HEK293 (cell line): ENCODE data around the gene USP38.

Experiments
- CTCF ChIA-PET: fragments of 350-600 bp; formaldehyde crosslinking; extraction: SDS; loops from one replicate; lab custom pipeline; 2021; ENCODE audit warnings: antibody characterized with exemption; lab: Yijun Ruan, JAX
- POLR2A ChIA-PET: fragments of 300-600 bp; formaldehyde crosslinking; extraction: SDS; loops from one replicate; lab custom pipeline; 2020; ENCODE audit warnings: antibody characterized with exemption, inconsistent platforms; lab: Yijun Ruan, JAX
- H3K27ac ChIP-seq: fragments of 200-500 bp; sonication (Bioruptor generic); 2 replicates; pipeline ENCODE4 v1.5.1; 2014; ENCODE audit warnings: low read depth, low read length, control low read depth, inconsistent platforms; ENCODE audit errors: extremely low read depth
- H3K36me3 ChIP-seq, 2 experiments: fragments of 200-500 bp in 1 of 2; sonication (Bioruptor generic) in 1 of 2; 1 replicate in 1 of 2; 2 replicates in 1 of 2; pipeline ENCODE4 v1.5.1; 2014 to 2017; ENCODE audit warnings: inconsistent platforms in 2 of 2, low read length in 2 of 2; ENCODE audit not compliant: control insufficient read depth in 2 of 2, insufficient read depth in 1 of 2
- H3K4me1 ChIP-seq: fragments of 200-500 bp; sonication (Bioruptor generic); 2 replicates; pipeline ENCODE4 v1.5.1; 2014; ENCODE audit warnings: mild to moderate bottlenecking, low read length, inconsistent platforms; ENCODE audit not compliant: control insufficient read depth, insufficient read depth
- H3K4me3 ChIP-seq: 2 replicates; pipeline ENCODE4 v1.5.1; 2011; ENCODE audit warnings: low read depth, mild to moderate bottlenecking, control low read depth, low read length, moderate library complexity
- H3K9me3 ChIP-seq: fragments of 200-500 bp; sonication (Bioruptor generic); 2 replicates; pipeline ENCODE4 v1.5.1; 2014; ENCODE audit warnings: low read depth, low read length, inconsistent platforms; ENCODE audit not compliant: control insufficient read depth, insufficient read depth
- INSM2 ChIP-seq: fragments of 450-650 bp; formaldehyde crosslinking; IDR thresholded peaks from 2 replicates; pipeline ENCODE4 v1.5.1; 2016; ENCODE audit warnings: missing biosample characterization, missing genetic modification characterization
- ZBTB6 ChIP-seq: fragments of 450-650 bp; formaldehyde crosslinking; IDR thresholded peaks from 2 replicates; pipeline ENCODE4 v1.5.1; 2017; ENCODE audit warnings: missing biosample characterization, missing genetic modification characterization
- ZNF169 ChIP-seq: fragments of 450-650 bp; formaldehyde crosslinking; IDR thresholded peaks from 2 replicates; pipeline ENCODE4 v1.5.1; 2016; ENCODE audit warnings: missing biosample characterization, missing genetic modification characterization
- ZNF274 ChIP-seq, 2 experiments: fragments of 200-500 bp in 1 of 2; fragments of 450-650 bp in 1 of 2; sonication (Bioruptor generic) in 1 of 2; formaldehyde crosslinking in 1 of 2; IDR thresholded peaks; 2 replicates each; pipeline versions ENCODE4 v1.5.1 to v1.6.1; 2014 to 2016; ENCODE audit warnings: borderline replicate concordance in 1 of 2, inconsistent platforms in 1 of 2, low read length in 1 of 2, missing biosample characterization in 1 of 2, missing genetic modification characterization in 1 of 2
- ZNF354C ChIP-seq: fragments of 450-650 bp; formaldehyde crosslinking; IDR thresholded peaks from 2 replicates; pipeline ENCODE4 v1.5.1; 2016; ENCODE audit warnings: missing biosample characterization, missing genetic modification characterization, low read depth, borderline replicate concordance
- ZNF366 ChIP-seq: fragments of 450-650 bp; formaldehyde crosslinking; conservative IDR thresholded peaks from 2 replicates; pipeline ENCODE4 v1.5.1; 2016; ENCODE audit warnings: missing biosample characterization, missing genetic modification characterization
- ZNF391 ChIP-seq: fragments of 450-650 bp; formaldehyde crosslinking; IDR thresholded peaks from 2 replicates; pipeline ENCODE4 v1.5.1; 2016; ENCODE audit warnings: low read depth, missing biosample characterization, missing genetic modification characterization, borderline replicate concordance
- ZNF394 ChIP-seq: fragments of 450-650 bp; formaldehyde crosslinking; IDR thresholded peaks from 2 replicates; pipeline ENCODE4 v1.5.1; 2016; ENCODE audit warnings: missing biosample characterization, missing genetic modification characterization, mild to moderate bottlenecking, moderate library complexity, borderline replicate concordance
- ZNF518A ChIP-seq: fragments of 450-650 bp; formaldehyde crosslinking; conservative IDR thresholded peaks from 2 replicates; pipeline ENCODE4 v1.5.1; 2016; ENCODE audit warnings: low read depth, missing biosample characterization, missing genetic modification characterization
- ZNF560 ChIP-seq: fragments of 450-650 bp; formaldehyde crosslinking; IDR thresholded peaks from 2 replicates; pipeline ENCODE4 v1.5.1; 2017; ENCODE audit warnings: missing biosample characterization, missing genetic modification characterization, borderline replicate concordance
- ZNF585B ChIP-seq: fragments of 450-650 bp; formaldehyde crosslinking; IDR thresholded peaks from 2 replicates; pipeline ENCODE4 v1.5.1; 2016; ENCODE audit warnings: missing biosample characterization, missing genetic modification characterization
- ZNF610 ChIP-seq: fragments of 450-650 bp; formaldehyde crosslinking; IDR thresholded peaks from 2 replicates; pipeline ENCODE4 v1.5.1; 2016; ENCODE audit warnings: missing biosample characterization, missing genetic modification characterization, borderline replicate concordance
- ZNF623 ChIP-seq: fragments of 450-650 bp; formaldehyde crosslinking; IDR thresholded peaks from 2 replicates; pipeline ENCODE4 v1.5.1; 2016; ENCODE audit warnings: missing biosample characterization, missing genetic modification characterization
- ZNF624 ChIP-seq: fragments of 450-650 bp; formaldehyde crosslinking; IDR thresholded peaks from 2 replicates; pipeline ENCODE4 v1.5.1; 2017; ENCODE audit warnings: missing biosample characterization, missing genetic modification characterization
- ZNF660 ChIP-seq: fragments of 450-650 bp; IDR thresholded peaks from 2 replicates; pipeline ENCODE4 v1.5.1; 2018; ENCODE audit warnings: missing biosample characterization, mild to moderate bottlenecking, missing genetic modification characterization
- ZNF670 ChIP-seq: fragments of 450-650 bp; formaldehyde crosslinking; IDR thresholded peaks from 2 replicates; pipeline ENCODE4 v1.5.1; 2016; ENCODE audit warnings: missing biosample characterization, missing genetic modification characterization, low read depth
- ZNF692 ChIP-seq: fragments of 450-650 bp; formaldehyde crosslinking; IDR thresholded peaks from 2 replicates; pipeline ENCODE4 v1.5.1; 2016; ENCODE audit warnings: missing biosample characterization, missing genetic modification characterization
- TF ChIP-seq, protein P1 (sequence below): fragments of 450-650 bp; formaldehyde crosslinking; IDR thresholded peaks from 2 replicates; pipeline ENCODE4 v1.5.1; 2017; ENCODE audit warnings: missing biosample characterization, missing genetic modification characterization

USP38 gene

DNA sequence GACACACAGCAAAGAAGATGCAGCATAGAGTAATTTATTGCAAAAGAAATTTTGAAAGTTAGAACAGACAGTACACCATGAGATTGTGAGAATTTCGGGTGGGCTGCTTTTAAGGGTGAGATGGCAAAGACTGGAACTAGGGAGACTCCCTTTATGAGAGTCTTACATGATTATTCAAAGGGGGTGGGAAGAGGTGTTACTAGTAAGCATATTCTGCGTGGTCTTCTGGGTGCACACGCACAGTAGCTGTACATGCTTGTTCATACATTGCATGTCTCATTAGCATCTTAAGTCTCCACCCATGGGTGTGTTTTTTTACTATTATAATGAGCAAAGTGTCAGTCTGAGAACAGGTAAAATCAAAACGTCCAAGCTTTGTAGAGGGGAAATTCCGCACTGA is 49.4 kb upstream of the USP38 start:
- no peak overlapping the region for H3K4me3 ChIP-seq
- H3K36me3 ChIP-seq, result no peaks in the 10 kb centered on the region
- H3K27ac ChIP-seq, result no peak overlapping the region
- CTCF ChIA-PET, result no interaction called here
- H3K4me1 ChIP-seq, result no peaks in the 10 kb centered on the region
- TF ChIP-seq ZNF610 (tag by site-specific recombination) (no peak), ZNF624 (no peak), ZNF354C (no peak), ZBTB6 (tag by site-specific recombination) (no peak), ZNF670 (no peak), ZNF518A (tag by site-specific recombination) (no peak), ZNF585B (tag by site-specific recombination) (no peak), ZNF391 (tag by site-specific recombination) (no peak), ZNF692 (tag by site-specific recombination) (no peak), ZNF169 (tag by site-specific recombination) (no peak), ZNF560 (tag by site-specific recombination) (no peak)
- POLR2A ChIA-PET, result no interaction called here
- H3K9me3 ChIP-seq, result no peaks in the 10 kb centered on the region

DNA sequence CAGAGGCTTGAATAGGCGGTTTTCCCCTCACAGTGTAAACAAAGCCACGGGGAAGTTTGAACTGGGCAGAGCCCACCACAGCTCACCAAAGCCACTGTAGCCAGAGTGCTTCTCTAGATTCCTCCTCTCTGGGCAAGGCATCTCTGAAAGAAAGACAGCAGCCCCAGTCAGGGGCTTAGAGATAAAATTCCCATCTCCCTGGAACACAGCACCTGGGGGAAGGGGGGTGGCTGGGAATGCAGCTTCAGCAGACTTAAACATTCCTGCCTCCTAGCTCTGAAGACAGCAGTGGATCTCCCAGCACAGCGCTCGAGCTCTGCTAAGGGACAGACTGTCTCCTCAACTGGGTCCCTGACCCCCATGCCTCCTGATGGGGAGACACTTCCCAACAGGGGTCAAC is 44.0 kb upstream of the USP38 start:
- no peak overlapping the region for H3K27ac ChIP-seq
- H3K9me3 ChIP-seq, result no peaks in the 10 kb centered on the region
- no peaks in the 10 kb centered on the region for H3K4me1 ChIP-seq
- CTCF ChIA-PET, result interaction anchor here (0.6 kb wide), 1 partner anchor 828 kb away, joined by 3 read pairs; no protein-coding TSS in a partner anchor
- H3K4me3 ChIP-seq, result no peak overlapping the region
- H3K36me3 ChIP-seq, result no peaks in the 10 kb centered on the region
- POLR2A ChIA-PET, result no interaction called here
- TF ChIP-seq ZNF623 (tag by site-specific recombination), result no peak
- TF ChIP-seq ZNF518A (tag by site-specific recombination), result no peak
- TF ChIP-seq ZNF274 (IDR thresholded peaks at IDR 0.05; ENCODE audit: low read length), result no peak
- no peak for TF ChIP-seq ZNF274 (tag by site-specific recombination; IDR thresholded peaks at IDR 0.05; ENCODE audit: borderline replicate concordance)
- TF ChIP-seq, protein P1, sequence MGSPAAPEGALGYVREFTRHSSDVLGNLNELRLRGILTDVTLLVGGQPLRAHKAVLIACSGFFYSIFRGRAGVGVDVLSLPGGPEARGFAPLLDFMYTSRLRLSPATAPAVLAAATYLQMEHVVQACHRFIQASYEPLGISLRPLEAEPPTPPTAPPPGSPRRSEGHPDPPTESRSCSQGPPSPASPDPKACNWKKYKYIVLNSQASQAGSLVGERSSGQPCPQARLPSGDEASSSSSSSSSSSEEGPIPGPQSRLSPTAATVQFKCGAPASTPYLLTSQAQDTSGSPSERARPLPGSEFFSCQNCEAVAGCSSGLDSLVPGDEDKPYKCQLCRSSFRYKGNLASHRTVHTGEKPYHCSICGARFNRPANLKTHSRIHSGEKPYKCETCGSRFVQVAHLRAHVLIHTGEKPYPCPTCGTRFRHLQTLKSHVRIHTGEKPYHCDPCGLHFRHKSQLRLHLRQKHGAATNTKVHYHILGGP (tag by site-specific recombination), result no peak
- TF ChIP-seq ZNF366, result no peak
- TF ChIP-seq ZNF394 (tag by site-specific recombination), result no peak
- TF ChIP-seq ZNF560 (tag by site-specific recombination), result no peak
- no peak for TF ChIP-seq INSM2 (tag by site-specific recombination)
- TF ChIP-seq ZNF660 (tag by site-specific recombination), result no peak
